Choroid plexus epithelial cell (primary cell): Measurements from ENCODE around the gene TBX5.

ENCODE experiments used
- DNase-seq: peaks from one replicate; pipeline ENCODE4 v3.0.0-alpha.2; 2010; ENCODE audit warnings: low read depth
- H3K4me3 ChIP-seq: 2 replicates; pipeline ENCODE4 v1.5.1; 2011; ENCODE audit warnings: low read depth, mild to moderate bottlenecking, control low read depth, low read length, moderate library complexity
- TF ChIP-seq, protein P1 (sequence below): conservative IDR thresholded peaks from 2 replicates; pipeline ENCODE4 v1.5.1; 2011; ENCODE audit warnings: low read depth, mild to moderate bottlenecking, control low read depth, inconsistent platforms, low read length, moderate library complexity

TBX5 gene

DNA sequence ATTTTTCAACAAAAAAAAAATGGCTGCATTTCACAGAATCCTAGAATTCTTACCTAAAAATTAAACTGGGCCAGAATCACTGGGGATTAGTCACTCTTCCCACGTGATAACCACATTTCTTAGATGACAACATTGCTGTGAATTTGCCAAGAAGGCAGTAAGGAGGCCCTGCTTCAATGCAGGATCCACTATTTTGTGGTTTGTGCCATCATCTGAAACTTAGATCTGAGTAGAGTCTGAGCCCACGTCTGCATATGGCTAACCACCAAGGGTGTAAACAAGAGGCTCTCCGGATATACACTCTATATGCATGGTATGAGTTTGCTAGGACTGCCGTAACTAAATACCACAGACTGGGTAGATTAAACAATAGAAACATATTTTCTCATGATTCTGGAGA, 24.4 kb upstream of the TBX5 start:
- TF ChIP-seq, protein P1, sequence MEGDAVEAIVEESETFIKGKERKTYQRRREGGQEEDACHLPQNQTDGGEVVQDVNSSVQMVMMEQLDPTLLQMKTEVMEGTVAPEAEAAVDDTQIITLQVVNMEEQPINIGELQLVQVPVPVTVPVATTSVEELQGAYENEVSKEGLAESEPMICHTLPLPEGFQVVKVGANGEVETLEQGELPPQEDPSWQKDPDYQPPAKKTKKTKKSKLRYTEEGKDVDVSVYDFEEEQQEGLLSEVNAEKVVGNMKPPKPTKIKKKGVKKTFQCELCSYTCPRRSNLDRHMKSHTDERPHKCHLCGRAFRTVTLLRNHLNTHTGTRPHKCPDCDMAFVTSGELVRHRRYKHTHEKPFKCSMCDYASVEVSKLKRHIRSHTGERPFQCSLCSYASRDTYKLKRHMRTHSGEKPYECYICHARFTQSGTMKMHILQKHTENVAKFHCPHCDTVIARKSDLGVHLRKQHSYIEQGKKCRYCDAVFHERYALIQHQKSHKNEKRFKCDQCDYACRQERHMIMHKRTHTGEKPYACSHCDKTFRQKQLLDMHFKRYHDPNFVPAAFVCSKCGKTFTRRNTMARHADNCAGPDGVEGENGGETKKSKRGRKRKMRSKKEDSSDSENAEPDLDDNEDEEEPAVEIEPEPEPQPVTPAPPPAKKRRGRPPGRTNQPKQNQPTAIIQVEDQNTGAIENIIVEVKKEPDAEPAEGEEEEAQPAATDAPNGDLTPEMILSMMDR: no peak
- no peak overlapping the region for H3K4me3 ChIP-seq
- peak; percentile 13 for DNase-seq

DNA sequence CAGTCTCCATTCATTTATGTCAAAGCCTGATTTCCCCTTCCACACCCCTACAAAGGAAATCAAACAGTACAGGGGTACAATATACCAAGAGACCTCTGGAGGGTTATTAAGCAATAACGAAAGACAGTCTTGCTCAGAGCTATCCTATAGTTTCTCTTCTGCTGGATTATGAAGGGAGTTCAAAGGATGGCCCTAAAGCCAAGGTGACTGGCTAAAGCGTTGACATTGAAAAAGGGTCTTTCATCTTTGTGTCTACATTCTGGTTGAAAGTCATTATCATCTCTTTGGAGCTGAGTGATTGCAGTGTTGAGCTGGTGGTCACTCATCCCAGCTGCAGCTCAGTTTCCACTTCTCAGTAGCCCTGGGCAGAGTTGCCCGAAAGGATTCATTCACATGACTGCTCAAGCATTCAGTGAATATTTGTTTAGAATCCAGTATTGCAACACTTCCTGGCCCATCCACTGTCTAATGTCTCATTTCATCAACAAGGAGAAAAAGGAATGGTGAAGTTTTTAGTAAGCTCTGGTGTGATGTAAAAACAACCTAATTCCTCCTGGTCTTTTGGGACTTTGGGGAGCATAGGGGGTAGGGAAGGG, 19.2 kb upstream of the TBX5 start:
- DNase-seq: no peak
- H3K4me3 ChIP-seq: no peak overlapping the region
- TF ChIP-seq, protein P1: no peak

DNA sequence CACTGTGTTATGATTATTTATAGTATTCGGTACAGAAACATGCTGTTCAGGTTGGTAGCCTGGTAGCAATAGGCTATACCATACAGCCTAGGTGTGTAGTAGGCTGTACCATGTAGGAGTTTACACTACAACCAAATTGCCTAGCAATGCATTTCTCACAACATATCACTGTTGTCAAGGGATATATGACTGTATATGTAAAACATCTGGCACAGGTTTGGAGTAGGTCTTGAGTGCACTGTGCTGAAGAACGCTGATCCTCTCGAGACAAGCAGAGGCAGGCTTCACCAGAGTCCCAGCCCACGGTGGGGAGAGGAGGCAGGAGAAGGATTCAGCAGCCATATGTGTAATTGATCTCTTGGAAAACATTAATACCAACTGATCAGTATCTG, 15.0 kb upstream of the TBX5 start:
- DNase-seq: no peak
- TF ChIP-seq, protein P1: no peak
- H3K4me3 ChIP-seq: no peak overlapping the region

DNA sequence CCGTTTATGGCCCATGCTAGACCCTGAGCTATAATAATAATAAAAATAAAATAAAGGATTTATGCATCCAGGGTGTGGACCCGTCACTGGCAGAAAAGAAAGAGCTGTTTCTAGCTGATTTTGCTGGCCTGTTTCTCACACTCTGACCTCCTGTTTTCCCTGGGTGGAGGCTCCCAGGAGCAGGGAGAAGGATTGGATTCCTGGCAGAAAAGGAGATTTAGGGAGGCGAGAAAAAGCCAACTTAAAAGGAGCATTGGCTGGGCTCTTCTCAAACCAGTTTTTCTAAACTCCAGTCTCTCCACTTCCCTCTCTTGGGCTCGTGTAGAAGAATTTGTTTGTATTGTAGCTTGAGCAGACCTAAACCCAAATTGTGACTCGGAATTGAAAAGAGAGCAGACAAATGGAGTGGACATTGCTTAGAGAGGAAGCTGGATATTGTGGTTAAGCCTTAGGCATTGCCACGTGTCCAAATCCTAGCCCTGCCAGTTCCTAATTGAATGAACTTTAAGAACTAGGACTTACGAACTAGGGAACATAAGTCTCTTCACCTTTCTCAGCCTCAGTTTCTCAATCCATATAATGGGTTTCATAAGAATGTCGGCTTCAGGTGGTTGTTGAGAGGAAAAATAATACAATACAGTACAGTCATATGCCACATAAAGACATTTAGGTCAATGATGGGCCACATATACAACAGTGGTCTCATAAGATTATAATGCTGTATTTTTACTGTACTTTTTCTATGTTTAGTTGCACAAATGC, 14.4 kb upstream of the TBX5 start:
- H3K4me3 ChIP-seq: no peak overlapping the region
- TF ChIP-seq, protein P1: no peak
- no peak for DNase-seq

DNA sequence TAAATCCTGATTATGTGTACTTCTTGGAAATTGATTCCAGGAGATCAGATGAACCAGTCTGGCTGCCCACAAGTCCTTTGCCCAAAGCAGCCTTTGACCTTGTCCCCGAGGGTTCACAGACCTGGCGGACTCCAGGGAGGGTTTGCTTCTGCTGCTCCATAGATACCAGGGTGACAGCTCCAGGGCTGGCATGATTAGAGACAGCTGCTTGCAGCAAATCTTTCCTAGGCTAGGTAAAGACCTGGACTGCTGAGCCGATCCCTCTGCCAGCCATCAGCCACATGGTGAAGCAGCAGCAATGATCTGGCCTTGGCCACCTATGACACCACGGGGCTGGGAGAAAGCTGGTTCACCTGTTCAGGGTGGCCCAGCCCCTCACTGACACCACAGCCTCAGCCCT, 10.1 kb upstream of the TBX5 start:
- TF ChIP-seq, protein P1: no peak
- no peak for DNase-seq
- no peak overlapping the region for H3K4me3 ChIP-seq

DNA sequence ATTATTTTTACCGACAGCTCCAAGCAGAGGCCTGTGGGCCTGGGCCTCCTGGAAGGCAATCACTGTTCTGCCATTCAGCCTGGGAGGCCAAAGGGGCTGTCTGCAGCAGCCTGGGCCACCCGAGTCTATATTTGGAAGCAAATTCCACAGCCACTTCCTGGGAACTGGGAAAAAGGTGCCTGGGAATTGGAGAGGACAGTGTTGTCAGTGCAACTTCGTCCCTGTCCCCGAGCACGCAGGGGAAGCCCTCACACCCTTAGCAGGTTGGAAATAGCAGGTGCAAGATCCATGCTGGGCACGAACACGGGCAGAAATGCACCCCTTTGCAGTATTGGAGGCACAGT, 9.6 kb upstream of the TBX5 start:
- DNase-seq: no peak

More for the DNA sequence above, 9.6 kb upstream of the TBX5 start:
- H3K4me3 ChIP-seq: no peak overlapping the region
- TF ChIP-seq, protein P1: no peak
